ENCODE measurements around the gene RGS14.

GRCh38 chr5:177409043-177409801, 51.5 kb downstream of the RGS14 start, which contains the start of gene F12:
- TF ChIP-seq SP1 (IDR thresholded peaks at IDR 0.05; ENCODE audit: low read depth), result no peak
- TF ChIP-seq CTCF (IDR thresholded peaks at IDR 0.05 in 2 of 3, conservative IDR thresholded peaks at IDR 0.05 in 1 of 3; ENCODE audit: borderline replicate concordance in 1 of 3, insufficient read depth in 1 of 3, low read depth in 2 of 3, low read length in 2 of 3), result no peak
- no peak for TF ChIP-seq EZH2 (IDR thresholded peaks at IDR 0.05)
- TF ChIP-seq SIN3A (IDR thresholded peaks at IDR 0.05; ENCODE audit: low read depth), result no peak
- TF ChIP-seq SRF (IDR thresholded peaks at IDR 0.05; ENCODE audit: low read depth), result no peak
- no peak for TF ChIP-seq POLR2AphosphoS5 (IDR thresholded peaks at IDR 0.05; ENCODE audit: low read depth, low read length)

All from HCT116 (cell line).